ENCODE data around the gene CACUL1. TPM values are rescaled to one million over a fixed set of nuclear protein-coding genes. Genes with fewer than 3 reads are reported as not detected.

The CACUL1 gene
- total and polyA plus RNA-seq, 9 of the 15 experiments (the other 6 are each of a cell fraction or from before 2014, with no cell fraction given) = 4.5 to 17.1 (median 13.5) TPM

GRCh38 chr10:118689070-118689858 lies 65.5 kb downstream of the CACUL1 start (continued):
- TF ChIP-seq PHF8 (IDR thresholded peaks at IDR 0.05; ENCODE audit: borderline replicate concordance, low read length) (no peak), SMARCC2 (IDR thresholded peaks at IDR 0.05; ENCODE audit: low read depth) (no peak), SRSF7 (optimal IDR thresholded peaks at IDR 0.05; ENCODE audit: low read depth, low read length) (no peak)

GRCh38 chr10:118687472-118687871 lies 67.3 kb downstream of the CACUL1 start:
- no peak overlapping the region for H3K27ac ChIP-seq (ENCODE audit: extremely low read depth, low read depth, low read length)
- no peaks in the 10 kb centered on the region for H4K20me1 ChIP-seq (replicated peaks; ENCODE audit: control insufficient read depth, insufficient read depth, low read length)
- ATAC-seq (no peak), DNase-seq (ENCODE audit: extremely low read depth in 1 of 4, low spot score in 3 of 4) (no peak), FAIRE-seq (no peak)
- TF ChIP-seq HMG20B (CRISPR knock-in tag; IDR thresholded peaks at IDR 0.05) (no peak), SMAD1 (IDR thresholded peaks at IDR 0.05; ENCODE audit: low read depth, low read length, partially characterized antibody) (no peak), NFE2L1 (tag; IDR thresholded peaks at IDR 0.05; ENCODE audit: borderline replicate concordance, low read depth) (no peak), ZNF699 (CRISPR knock-in tag; IDR thresholded peaks at IDR 0.05; ENCODE audit: insufficient replicate concordance) (no peak)
- H3K9me1 ChIP-seq (ENCODE audit: control insufficient read depth, insufficient read depth, low read length) = no peaks in the 10 kb centered on the region
- H3K4me1 ChIP-seq (replicated peaks in 1 of 2; ENCODE audit: control insufficient read depth in 2 of 2, insufficient read depth in 2 of 2, low read length in 2 of 2) = no peaks in the 10 kb centered on the region
- BruUV-seq (replicated peaks) = no TSS peak
- in situ Hi-C loops (cut with MboI) (no loop called here), intact Hi-C loops (cut with micrococcal nuclease) (no loop called here)
- no peaks in the 10 kb centered on the region; the same call in 2 of the 3 replicates for H3K79me2 ChIP-seq (ENCODE audit: control insufficient read depth, insufficient read depth, low read length)
- H3K36me3 ChIP-seq (ENCODE audit: control insufficient read depth, insufficient read depth, low read length) = peaks cover 48% of the 10 kb centered on the region; the same call in 2 of the 3 replicates
- H2AFZ ChIP-seq (ENCODE audit: low read depth, low read length) = no peak overlapping the region
- POLR2A ChIA-PET = no interaction called here
- no peaks in the 10 kb centered on the region for H3K27me3 ChIP-seq (ENCODE audit: control insufficient read depth in 2 of 2, insufficient read depth in 2 of 2, low read length in 2 of 2)
- no peak overlapping the region for H3K4me2 ChIP-seq (ENCODE audit: insufficient read depth, low read length)
- no peaks in the 10 kb centered on the region for H3K9me3 ChIP-seq (replicated peaks; ENCODE audit: control insufficient read depth, insufficient read depth, low read depth, low read length)
- CTCF ChIA-PET (ENCODE audit: low intra/inter-chr PET ratio) = no interaction called here
- H3K9ac ChIP-seq (ENCODE audit: insufficient read depth in 1 of 2, low read depth in 2 of 2, low read length in 2 of 2) = no peak overlapping the region
- no peak overlapping the region for H3K4me3 ChIP-seq

Data from K562 (cell line).